NCI-H774 (cell line): ENCODE measurements around the gene TSPAN31.

ENCODE experiments used
- DNase-seq: peaks from one replicate; lab custom pipeline; 2025; lab: John Stamatoyannopoulos, UW

TSPAN31 gene

DNA sequence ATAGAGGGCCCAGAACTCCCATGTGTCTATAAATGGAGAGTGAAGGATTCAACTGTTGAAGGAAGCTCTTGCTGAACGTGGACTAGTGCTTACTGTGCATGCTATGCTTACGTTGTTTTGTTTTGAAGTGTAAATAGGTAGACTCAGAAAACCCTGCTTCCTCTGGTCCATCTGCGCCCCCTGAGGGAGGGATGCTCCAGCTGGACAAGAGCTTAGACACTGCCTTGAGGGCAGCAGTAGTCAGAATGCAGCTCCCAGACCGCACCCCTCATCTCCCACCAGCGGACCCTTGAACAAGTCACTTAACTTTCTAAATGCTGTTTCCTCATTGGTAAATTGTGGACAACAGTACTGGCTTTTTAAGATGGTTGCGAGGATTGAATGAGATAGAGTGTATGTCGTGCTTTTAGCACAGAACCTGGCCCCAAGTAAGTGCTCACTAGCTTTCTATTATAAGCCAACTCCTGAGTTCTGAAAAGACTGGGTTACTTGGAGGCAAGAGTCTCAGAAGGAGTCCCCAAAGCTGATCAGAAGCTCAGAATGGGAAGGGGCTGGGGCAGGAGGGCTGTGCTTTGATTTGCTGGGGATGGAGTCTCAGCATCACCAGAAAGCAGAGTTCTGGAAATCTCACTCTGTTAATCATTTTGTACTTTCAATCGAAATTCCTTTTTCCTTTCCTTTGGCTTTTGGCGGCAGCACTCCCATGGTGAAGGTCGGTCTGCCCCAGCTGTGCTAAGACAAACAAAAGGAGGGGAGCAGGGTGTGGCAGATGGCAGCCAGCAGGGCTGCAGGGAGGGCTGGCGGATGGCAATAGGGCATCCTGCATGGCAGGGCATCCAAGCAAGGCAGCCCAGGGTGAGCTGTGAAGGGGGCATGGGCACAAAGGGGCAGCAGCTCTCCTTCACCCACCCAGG, 21.9 kb upstream of the TSPAN31 start:
- DNase-seq, result peak; percentile 11

DNA sequence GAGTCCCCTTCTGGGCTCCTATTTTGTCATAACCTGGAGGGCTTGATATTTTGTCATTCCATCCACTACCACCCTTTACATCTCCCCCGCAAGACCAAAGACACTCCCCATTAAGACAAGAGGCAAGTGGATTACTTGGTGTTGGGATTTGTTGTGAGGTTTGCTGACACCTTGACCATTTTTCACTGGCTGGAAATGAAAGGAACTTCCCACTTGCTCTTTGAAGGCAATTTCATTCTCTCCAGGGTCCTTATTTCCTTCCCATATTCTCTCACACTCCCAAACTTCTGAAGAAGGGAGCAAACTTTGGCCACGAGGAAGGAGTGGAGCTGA, 21.2 kb upstream of the TSPAN31 start:
- DNase-seq, result no peak

DNA sequence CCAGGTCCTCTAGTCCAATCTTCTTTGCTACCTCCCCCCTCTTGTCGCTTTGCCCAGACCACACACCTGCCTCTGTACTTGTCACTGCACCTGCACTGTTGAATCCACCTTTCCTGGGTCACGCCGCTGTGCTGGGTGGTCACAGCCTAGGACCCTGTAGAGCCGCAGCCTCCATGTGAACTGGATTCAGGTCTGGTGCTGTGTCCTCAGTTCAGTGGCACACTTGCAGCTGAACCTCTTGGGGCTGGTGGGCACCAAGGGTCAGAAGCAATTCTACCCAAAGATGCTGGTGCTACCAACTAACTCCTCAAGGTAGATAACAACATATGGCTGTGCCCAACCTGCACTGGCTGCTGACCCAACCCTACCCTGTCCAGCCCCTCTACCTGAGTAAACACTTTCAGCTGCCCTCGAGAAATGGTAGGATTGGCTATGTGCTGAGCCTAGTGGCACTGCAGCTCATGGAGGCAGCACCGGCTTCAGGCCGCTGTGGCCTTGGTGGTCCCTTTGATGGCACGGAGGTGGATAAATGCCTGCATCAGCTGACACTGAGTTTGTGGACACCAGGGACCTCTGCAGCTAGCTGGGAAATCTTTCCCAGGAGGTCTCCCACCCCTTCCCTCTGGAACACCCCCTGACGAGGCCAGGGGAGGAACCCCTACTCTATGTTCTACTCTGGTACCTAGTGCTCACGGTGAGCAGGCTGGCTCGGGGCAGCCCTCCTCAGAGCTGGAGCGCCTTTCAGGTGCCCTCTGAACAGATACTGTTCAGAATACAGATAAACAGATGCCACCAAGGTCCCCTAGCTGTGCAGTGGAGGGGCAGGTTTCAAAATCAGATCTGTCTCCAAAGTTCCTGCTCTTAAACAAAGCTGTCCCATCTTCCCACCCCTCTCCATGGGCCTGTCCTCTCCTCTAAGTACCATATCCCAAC, 20.6 kb upstream of the TSPAN31 start:
- no peak for DNase-seq

DNA sequence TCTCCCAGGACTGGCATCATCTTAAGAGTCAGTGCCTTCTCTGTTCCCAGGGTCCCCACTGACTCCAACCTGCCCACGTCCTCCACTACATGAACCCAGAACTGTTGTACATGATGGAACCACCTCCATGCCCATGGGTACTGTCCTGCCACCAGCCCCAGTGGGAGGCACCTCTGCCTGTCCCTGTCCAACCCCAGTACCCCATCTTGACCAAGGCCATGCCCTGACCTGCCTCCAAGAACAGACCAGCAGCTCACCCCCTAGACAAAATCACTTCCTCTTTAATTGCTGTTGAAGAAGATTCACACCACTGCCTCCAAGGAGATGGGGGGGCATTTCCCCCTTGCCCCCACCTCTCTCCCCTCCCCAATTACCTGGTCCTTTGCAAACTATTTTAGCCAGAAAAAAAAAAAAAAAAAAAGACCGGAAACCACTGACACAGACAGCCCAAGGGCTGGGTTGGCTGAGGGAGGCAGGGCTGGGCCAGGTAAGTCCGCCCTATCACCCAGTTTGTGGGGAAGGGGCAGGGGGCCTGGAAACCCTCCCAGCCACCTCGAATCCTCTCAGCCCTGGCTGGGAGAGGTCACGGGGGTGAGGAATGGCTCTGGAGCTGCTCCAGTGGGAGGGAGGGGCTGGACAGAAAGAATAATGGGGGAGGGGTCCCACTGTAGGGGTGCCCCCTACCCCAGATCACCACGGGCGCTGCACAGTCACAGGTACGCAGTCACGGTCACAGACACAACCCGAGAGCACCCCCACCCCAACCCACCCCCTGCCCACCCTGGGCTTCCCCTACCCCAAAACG, 19.7 kb upstream of the TSPAN31 start:
- DNase-seq, result peak; percentile 6

DNA sequence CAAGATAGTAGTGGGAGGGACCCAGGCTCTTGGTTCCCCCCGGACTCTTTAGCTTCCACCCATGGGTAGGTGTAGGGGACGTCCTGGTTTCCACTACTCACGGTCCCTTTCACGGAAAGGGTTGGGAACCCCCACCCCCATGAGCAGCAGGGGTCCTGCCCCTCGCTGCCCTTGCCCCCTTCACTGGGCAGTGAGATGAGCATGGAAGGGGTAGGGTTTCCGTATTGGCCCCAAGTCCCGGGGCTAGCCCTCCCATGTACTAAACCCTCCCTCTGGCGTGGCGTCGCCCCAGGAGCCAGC, 19.0 kb upstream of the TSPAN31 start:
- no peak for DNase-seq

DNA sequence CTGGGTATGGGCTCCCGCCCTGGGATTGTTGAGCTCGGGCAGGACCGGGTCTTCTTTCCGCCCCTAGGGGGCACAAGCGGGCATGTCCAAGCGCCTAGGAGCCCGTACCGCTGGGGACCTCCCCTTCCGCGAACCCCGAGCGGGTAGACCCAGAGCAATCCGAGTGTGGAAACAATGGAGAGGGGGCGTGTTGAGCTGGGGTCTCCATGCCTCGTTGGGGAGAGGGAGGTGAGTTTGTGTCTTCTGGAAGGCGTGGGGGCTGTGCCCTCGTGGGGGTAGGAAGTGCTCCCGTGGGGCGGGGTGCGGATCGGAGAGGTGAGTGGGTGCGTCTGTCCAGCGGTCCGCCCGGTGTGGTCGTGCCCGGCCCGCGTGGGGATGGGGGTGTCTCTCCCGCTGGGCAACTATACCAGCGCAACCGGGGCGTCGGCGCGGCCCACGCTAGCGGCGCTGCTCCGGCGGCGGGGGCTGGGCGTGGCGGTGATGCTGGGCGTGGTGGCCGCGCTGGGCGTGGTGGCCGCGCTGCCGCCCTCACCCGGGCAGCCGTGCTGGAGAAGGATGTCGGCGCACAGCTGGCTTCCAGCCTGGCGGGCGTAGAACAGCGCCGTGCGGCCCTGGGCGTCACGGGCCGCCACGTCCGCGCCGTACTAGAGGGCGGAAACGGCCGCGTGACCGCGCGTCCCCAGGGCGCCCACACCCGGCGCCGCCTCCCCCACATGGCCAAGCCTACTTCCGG, 18.5 kb upstream of the TSPAN31 start:
- peak; percentile 82 for DNase-seq

DNA sequence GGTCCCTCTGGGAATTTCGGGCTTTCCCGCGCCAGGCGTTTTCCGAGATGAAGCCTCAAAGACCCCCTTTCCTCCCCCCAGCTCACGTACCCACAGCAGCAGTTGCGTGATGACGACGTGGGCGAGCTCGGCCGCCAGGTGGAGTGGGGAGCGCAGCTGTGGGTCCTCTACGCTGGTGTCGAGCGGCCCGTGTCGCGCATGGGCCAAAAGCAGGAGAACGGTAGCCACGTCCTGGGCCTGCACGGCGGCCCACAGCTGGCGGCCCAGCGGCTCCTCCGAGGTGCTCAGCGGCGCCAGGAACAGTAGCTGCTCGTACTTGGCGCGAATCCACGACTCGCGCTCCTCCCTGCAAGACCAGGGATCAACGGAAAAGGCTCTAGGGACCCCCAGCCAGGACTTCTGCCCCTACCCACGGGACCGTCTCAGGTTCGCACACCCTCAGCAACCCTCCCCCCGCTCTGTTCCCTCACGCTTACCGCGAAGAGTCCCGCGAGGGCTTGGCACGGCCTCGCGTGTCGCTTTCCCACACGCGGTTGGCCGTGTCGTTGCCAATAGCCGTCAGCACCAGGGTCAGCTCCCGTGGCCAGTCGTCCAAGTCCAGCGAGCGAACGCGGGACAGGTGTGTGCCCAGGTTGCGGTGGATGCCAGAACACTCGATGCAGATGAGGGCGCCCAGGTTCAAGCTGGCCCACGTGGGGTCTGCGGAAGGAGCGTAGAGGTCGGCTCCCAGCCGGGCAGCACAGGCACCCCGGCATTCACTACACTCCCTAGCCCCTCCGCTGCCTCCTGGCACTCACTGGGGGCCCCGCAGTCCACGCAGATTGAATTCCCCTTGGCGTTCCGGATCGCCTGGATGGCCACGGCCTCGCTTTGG, 17.7 kb upstream of the TSPAN31 start:
- DNase-seq, result no peak

DNA sequence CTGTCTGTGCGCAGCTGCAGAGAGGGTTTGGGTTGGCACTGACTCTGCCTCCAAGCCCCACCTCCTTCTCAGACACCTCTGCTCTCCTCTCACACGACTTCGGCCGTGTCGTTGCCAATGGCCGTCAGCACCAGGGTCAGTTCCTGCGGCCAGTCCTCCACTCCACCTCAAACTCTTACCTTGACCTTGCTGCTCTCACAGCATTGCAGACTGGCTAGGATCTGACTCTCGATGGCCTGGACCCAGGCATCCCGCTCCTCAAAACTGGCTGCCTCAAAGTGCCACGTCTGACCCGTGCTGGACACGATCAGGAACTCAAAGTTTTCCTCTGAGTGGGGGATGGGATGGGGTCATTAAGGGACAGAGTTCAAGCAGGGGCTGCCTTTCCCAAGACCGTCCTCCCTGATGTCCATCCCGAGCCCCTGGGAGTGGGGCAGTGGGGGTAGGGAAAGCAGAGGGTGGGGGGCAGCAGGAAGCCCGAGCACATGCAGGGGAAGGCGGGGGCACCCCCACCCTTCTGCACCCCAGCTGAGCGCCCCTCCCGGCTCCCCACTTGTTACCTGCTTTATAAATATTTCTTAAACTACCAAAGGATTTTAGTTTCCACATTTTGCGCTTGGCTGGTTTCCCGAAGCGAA, 17.0 kb upstream of the TSPAN31 start:
- no peak for DNase-seq

DNA sequence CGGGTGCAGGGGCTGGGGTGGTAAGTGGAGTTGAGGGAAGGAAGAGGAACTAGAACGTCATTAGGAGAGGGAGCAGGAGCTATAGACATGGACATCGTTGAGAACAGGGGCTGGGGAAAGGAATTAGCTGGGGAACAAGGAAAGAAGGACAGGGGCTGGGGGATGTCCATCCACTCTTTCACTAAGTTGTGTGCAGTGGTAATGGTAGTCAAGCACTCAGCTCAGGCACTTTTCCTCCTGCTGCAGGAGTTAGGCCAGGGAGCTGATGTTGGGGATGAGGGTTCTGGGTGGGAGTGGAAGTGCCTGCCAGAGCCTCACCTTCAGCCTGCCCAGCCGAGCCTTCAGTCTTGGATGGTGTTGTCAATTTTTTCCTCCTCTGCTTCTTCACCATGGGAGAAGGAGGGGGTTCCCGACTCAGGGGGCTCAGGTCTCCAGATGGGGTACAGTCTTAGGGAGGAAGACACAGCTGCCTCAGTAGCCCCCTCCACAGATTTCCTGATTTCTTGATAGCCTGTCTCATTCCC, 15.5 kb upstream of the TSPAN31 start:
- no peak for DNase-seq

DNA sequence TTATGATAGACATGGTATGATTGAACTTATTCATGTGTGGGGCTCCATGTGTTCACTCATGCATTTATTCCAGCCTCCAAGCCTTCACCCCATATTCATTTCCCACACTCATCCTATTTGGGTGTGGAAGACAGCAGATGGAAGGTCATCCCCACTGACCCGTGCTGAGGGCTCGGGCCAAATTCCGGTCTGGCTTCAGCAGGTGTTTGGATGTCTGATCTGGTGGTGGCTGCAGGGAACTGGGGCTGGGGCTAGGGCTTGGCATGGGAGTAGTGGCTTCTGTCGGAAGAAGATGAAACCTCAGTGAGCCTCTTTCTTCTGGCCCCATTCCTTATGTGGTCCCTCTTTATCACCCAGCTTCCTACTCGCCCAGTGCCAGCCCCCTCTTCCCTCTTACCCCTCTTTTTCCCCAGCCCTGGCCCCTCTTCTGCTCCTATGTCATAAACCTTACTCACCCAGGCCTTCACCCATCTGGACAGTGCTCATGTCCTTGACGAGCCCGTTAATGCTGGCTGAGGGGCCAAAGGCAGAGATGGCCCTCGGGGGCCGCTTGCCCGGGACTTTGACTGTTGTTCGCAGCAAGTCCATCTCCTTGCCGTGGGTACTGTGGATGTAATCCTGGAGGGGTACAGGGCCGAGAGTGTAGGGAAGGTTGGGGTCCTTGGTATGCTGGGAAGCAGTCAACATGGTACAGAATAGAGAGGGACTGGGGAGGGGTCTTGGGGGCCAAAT, 14.3 kb upstream of the TSPAN31 start:
- DNase-seq, result no peak

DNA sequence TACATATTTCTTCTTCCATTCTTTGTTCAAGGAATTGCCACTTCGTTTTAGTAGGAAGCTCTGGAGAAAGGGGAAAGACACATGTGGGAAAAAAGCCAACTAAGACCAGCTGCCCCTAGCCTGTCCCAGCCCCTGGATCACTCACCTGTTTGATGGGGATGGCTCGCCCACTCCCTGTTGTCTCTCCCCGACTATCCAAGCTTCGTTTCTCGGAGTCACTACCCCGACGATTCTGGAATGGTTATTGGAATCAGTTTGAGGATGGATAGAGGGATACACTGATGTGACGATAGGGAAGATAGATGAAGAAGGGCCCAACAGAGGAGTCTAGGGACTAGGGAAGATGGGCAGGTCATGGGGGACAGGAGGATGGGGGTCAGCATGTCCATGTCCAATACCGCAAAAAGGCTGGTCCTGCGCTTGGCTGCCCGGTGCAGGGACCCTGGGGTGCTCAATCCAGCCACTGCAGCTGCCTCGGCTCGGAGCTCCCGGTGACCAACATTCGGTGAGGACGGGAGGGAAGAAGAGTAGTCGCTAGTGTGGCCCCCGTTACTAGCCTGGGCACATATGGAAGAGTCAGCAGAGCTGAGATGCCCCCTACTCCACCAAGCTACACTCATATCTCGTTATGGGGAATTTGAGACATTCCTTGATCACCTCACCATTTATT, 13.3 kb upstream of the TSPAN31 start:
- DNase-seq, result no peak

DNA sequence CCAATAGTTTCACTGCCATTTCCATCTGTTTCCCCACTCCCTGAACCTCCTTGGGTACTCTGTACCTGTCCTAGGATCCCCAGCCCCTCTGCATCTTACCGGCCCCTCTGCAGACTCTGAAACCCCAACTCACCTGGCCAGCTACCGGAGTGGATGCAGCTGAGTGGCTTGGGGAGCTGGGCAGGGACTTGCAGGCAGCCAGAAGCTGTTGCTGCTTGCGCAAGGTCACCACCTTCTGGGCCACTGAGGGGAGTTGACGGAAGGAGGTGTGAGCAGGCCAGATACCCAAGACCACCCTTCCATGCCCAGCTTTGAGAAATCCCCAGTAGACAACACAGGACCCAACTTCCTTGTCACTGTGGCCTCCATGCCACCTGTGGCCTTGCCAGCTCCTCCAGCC, 12.6 kb upstream of the TSPAN31 start:
- no peak for DNase-seq

DNA sequence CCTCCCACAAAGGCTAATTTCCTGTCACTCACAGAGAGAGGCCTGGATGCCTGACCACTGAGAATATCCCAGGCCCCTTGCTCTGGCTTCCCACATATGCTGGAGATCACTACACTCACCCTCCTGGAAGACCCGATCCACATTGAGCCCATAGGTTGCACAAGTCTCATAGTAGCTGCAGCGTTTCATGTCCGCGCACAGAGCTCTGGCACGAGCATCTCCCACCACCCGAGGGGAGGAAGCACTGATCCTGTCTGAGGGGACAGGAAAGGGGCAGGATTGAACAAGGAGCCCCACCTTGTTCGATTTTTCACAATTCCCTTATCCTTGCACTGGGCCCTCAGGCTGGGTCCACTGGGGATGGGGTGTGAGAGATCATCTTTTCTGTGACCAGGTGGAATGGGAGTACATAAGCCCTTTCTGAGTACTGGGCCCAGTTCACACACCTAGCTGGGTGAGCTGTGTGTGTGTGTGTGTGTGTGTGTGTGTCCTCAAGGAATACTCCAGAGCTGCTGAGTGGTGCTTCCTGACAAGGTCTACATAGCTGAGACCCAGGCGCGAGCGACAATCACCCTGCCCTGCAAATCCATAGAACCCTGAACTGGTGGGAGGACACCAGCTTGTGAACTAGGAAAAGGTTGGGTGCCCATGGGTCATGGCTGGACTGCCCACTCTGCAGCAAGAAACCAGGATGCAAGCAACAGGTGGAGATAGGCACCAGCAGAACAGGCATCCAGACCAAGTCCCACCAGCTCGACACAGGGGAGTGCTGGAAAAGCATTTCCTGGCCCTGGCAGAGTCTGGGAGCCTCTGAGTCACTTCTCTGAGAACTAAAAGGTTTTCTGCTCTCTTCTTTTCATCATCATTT, 11.9 kb upstream of the TSPAN31 start:
- no peak for DNase-seq

DNA sequence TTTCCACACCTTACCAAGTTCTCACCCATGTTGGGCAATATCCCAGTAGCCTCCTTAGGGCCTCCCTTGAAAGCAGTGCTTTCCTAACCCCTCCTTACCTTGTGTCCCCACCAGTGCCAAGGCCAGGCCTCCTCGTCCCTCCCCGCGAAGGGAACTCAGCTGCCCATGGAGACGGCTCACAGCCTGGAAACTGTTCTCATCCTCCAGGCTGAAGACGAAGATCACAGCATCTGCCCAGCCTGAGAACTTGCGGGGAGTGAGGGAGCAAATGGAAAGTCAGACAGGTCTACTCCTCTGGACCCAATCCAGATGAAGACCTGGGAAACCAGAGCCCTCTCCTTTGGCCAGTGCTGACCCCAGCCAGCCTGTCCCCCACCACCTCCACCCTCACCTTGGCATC, 10.9 kb upstream of the TSPAN31 start:
- no peak for DNase-seq

DNA sequence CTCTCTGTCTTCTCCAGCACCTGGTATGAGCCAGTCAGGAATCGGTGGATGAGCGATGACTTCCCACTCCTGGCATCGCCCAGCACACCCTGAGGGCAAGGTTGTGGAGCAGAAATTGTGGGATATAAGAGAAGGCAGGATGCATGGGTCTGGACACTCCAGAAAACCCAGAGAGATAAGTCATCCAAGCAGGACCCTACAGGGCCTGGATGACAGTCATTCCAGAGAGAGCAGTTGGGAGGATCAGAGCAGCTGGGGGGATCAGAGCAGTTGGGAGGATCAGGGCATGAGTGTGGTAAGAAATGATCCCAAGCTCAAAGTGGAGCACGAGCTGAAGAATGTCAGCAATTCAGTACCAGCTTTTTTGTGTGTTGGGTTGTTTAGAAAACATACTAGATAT, 10.2 kb upstream of the TSPAN31 start:
- DNase-seq, result no peak

DNA sequence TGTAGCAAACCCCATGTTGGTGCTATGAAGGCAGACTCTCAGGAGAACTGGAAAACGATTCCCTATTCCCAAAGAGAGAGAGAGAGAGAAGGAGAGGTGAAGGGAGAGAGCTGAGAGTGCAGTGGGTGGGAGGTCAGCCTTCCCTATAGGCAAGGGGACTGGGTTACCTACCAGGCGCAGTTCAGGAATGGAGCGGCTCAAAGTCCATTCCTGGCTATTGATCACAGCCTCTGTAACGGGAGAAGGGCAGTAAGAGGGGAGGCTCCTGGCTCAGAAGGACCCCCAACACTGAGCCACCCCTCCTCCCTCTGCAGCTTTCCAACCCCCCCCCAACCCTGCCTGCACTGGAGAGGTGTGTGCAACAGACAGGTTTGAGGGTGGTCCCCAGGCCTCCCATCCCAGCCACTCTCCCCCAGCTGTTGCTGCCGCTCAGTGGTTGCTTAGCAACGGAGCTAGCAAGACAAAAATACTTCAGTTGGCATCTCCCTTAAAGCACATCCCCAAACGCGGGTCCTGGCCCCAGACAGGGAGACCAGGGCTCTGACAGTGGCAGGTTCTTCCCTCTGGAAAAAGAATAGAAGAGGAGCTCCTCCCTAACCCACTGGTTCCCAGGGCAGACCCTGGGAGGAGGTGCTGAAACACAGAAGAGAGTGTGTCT, 9.5 kb upstream of the TSPAN31 start:
- peak; percentile 32 for DNase-seq
